Measurements from ENCODE around the gene GP5. TPM values are rescaled to one million over a fixed set of nuclear protein-coding genes. Genes with fewer than 3 reads are reported as not detected.

The GP5 gene
- total and polyA plus RNA-seq, 4 donors = 0.03 to 3.3 (median 0.16) TPM

DNA sequence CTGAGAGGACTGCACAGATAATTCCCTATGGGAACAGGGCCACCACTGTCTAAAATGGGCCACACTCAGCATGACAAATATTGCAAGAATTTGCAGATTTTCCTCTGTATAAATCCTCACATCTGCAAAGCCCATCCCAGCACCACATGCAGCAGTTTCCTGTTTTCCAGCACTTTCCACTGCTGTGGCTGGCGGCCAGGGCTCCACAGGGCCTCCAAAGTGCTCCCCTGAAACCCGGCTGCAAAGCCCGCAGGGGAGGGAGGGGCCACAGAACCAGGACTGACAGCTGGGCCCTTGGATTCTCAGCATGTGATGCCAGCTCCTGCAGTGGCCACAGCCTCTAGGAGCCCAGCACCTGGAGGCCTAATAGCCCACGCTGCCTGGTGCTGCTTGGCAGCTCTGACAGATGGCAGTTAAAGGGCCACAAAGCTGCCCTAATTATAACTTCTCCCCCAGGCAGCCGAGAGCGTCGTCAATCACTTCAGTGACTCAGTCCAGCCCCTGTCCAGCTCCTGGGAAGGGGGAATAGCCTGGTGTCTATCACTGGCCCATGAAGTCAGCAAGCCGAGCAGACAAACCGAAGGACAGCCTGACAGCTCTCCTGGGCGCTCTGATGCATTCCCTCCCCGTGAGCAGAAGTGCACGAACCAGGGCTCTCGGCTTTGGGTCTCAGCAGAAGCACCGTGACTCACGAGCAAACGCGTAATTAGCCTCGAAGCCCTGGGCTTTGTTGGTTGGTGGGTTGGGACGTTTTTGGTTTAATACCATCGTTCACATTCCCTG, 34.2 kb downstream of the GP5 start:
- H3K9ac ChIP-seq (ENCODE audit: low read depth in 1 of 2, low read length in 2 of 2) = no peak overlapping the region
- 81% methylated on average over 20 of the region's 20 CpGs for WGBS

DNA sequence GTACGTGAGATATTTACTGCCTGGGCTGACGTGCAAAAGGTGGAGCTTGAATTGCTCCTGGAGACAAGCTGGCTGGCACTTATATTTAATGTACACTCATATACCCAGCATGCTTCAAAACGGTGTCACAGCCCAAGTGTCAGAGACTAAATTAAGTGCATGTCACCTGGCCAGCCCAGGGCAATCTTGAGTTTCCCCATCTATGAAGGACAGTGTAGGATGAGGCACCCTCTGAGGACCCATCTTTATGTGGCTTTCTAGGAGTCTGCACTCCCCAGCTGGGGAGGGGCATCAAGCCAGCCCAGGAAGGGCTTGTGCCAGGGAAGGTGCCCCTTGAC, 34.8 kb downstream of the GP5 start:
- no peak for TF ChIP-seq RXRA (IDR thresholded peaks at IDR 0.05)
- TF ChIP-seq JUND (IDR thresholded peaks at IDR 0.05) = no peak
- TF ChIP-seq HNF4G (IDR thresholded peaks at IDR 0.05) = no peak
- TF ChIP-seq SP1 (IDR thresholded peaks at IDR 0.05) = no peak
- no peak for TF ChIP-seq FOXA2 (IDR thresholded peaks at IDR 0.05)
- TF ChIP-seq NR2F2 (IDR thresholded peaks at IDR 0.05) = no peak
- TF ChIP-seq, protein P1, sequence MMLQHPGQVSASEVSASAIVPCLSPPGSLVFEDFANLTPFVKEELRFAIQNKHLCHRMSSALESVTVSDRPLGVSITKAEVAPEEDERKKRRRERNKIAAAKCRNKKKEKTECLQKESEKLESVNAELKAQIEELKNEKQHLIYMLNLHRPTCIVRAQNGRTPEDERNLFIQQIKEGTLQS (IDR thresholded peaks at IDR 0.05) = no peak
- Histone ChIP-seq H3K9me3 (ENCODE audit: control insufficient read depth in 4 of 4, low read length in 3 of 4) (no peaks in the 10 kb centered on the region), H3K9ac (ENCODE audit: low read depth in 1 of 2, low read length in 2 of 2) (no peak overlapping the region), H3K27me3 (ENCODE audit: control insufficient read depth in 4 of 4, insufficient read depth in 4 of 4, low read length in 3 of 4) (peaks cover 0 to 4% (median 0%) of the 10 kb centered on the region in 4 donors), H3K4me3 (ENCODE audit: low read depth in 1 of 3, low read length in 3 of 3) (no peak overlapping the region), H3K4me1 (ENCODE audit: control insufficient read depth in 4 of 4, insufficient read depth in 4 of 4, low read length in 3 of 4) (peaks cover 0 to 7% (median 3%) of the 10 kb centered on the region in 4 donors), H3K36me3 (ENCODE audit: control insufficient read depth in 4 of 4, insufficient read depth in 3 of 4, low read depth in 1 of 4, low read length in 3 of 4) (no peaks in the 10 kb centered on the region), H3K27ac (ENCODE audit: low read depth in 1 of 2, low read length in 2 of 2) (peak overlapping the region in 1 of 2 donors; percentile 1)
- no peak for DNase-seq (ENCODE audit: low spot score)
- WGBS = 80% methylated on average over 3 of the region's 3 CpGs

More for the DNA sequence above, 34.2 kb downstream of the GP5 start:
- TF ChIP-seq TAF1 (conservative IDR thresholded peaks at IDR 0.05) = no peak
- TF ChIP-seq GABPA (IDR thresholded peaks at IDR 0.05 in 1 of 2, conservative IDR thresholded peaks at IDR 0.05 in 1 of 2) = no peak
- TF ChIP-seq, protein P2, sequence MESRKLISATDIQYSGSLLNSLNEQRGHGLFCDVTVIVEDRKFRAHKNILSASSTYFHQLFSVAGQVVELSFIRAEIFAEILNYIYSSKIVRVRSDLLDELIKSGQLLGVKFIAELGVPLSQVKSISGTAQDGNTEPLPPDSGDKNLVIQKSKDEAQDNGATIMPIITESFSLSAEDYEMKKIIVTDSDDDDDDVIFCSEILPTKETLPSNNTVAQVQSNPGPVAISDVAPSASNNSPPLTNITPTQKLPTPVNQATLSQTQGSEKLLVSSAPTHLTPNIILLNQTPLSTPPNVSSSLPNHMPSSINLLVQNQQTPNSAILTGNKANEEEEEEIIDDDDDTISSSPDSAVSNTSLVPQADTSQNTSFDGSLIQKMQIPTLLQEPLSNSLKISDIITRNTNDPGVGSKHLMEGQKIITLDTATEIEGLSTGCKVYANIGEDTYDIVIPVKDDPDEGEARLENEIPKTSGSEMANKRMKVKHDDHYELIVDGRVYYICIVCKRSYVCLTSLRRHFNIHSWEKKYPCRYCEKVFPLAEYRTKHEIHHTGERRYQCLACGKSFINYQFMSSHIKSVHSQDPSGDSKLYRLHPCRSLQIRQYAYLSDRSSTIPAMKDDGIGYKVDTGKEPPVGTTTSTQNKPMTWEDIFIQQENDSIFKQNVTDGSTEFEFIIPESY (IDR thresholded peaks at IDR 0.05) = no peak
- TF ChIP-seq RAD21 (IDR thresholded peaks at IDR 0.05) = no peak
- TF ChIP-seq HNF4A (conservative IDR thresholded peaks at IDR 0.05) = no peak
- no peak for DNase-seq (ENCODE audit: low spot score)
- no peaks in the 10 kb centered on the region for H3K36me3 ChIP-seq (ENCODE audit: control insufficient read depth in 4 of 4, insufficient read depth in 3 of 4, low read depth in 1 of 4, low read length in 3 of 4)
- peaks cover 0 to 9% (median 3%) of the 10 kb centered on the region in 4 donors for H3K4me1 ChIP-seq (ENCODE audit: control insufficient read depth in 4 of 4, insufficient read depth in 4 of 4, low read length in 3 of 4)
- peak overlapping the region in 1 of 2 donors; percentile 1 for H3K27ac ChIP-seq (ENCODE audit: low read depth in 1 of 2, low read length in 2 of 2)
- H3K4me3 ChIP-seq (ENCODE audit: low read depth in 1 of 3, low read length in 3 of 3) = no peak overlapping the region
- H3K9me3 ChIP-seq (ENCODE audit: control insufficient read depth in 4 of 4, low read length in 3 of 4) = no peaks in the 10 kb centered on the region
- peaks cover 0 to 4% (median under 1%) of the 10 kb centered on the region in 4 donors for H3K27me3 ChIP-seq (ENCODE audit: control insufficient read depth in 4 of 4, insufficient read depth in 4 of 4, low read length in 3 of 4)

DNA sequence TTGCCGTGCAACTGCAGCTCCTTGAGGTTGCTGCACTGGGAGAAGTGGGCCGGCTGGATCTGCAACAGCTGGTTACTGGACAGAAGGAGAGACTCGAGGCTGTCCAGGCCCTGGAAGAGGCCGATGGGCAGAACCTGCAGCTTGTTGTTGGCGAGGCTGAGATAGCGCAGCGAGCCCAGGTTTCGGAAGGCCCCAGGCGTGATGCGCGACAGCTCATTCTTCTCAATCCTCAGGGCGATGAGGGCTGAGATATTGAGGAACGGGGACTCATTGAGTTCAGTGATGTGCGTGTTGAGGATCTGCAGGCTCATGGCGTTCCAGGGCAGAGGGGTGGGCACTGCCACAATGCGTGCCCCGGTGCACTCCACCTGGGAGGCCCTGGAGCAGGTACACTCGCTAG, 38.5 kb downstream of the GP5 start:
- Histone ChIP-seq H3K4me1 (ENCODE audit: control insufficient read depth in 4 of 4, insufficient read depth in 4 of 4, low read length in 3 of 4) (peaks cover 0 to 7% (median 3%) of the 10 kb centered on the region in 4 donors), H3K27ac (ENCODE audit: low read depth in 1 of 2, low read length in 2 of 2) (no peak overlapping the region), H3K4me3 (ENCODE audit: low read depth in 1 of 3, low read length in 3 of 3) (no peak overlapping the region), H3K27me3 (ENCODE audit: control insufficient read depth in 4 of 4, insufficient read depth in 4 of 4, low read length in 3 of 4) (no peaks in the 10 kb centered on the region), H3K9me3 (ENCODE audit: control insufficient read depth in 4 of 4, low read length in 3 of 4) (no peaks in the 10 kb centered on the region), H3K9ac (ENCODE audit: low read depth in 1 of 2, low read length in 2 of 2) (no peak overlapping the region), H3K36me3 (ENCODE audit: control insufficient read depth in 4 of 4, insufficient read depth in 3 of 4, low read depth in 1 of 4, low read length in 3 of 4) (no peaks in the 10 kb centered on the region)
- TF ChIP-seq FOXA2 (IDR thresholded peaks at IDR 0.05) (no peak), YY1 (IDR thresholded peaks at IDR 0.05) (no peak), JUND (IDR thresholded peaks at IDR 0.05) (no peak)
- TF ChIP-seq, protein P2 (IDR thresholded peaks at IDR 0.05) = no peak
- TF ChIP-seq, protein P3, sequence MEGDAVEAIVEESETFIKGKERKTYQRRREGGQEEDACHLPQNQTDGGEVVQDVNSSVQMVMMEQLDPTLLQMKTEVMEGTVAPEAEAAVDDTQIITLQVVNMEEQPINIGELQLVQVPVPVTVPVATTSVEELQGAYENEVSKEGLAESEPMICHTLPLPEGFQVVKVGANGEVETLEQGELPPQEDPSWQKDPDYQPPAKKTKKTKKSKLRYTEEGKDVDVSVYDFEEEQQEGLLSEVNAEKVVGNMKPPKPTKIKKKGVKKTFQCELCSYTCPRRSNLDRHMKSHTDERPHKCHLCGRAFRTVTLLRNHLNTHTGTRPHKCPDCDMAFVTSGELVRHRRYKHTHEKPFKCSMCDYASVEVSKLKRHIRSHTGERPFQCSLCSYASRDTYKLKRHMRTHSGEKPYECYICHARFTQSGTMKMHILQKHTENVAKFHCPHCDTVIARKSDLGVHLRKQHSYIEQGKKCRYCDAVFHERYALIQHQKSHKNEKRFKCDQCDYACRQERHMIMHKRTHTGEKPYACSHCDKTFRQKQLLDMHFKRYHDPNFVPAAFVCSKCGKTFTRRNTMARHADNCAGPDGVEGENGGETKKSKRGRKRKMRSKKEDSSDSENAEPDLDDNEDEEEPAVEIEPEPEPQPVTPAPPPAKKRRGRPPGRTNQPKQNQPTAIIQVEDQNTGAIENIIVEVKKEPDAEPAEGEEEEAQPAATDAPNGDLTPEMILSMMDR (IDR thresholded peaks at IDR 0.05; ENCODE audit: low read depth, low read length, missing input control) = no peak
- no peak for DNase-seq (ENCODE audit: low spot score)
- 93% methylated on average over 18 of the region's 18 CpGs for WGBS

All from liver (tissue), 9 donors.